GM04504 (cell line): ENCODE data around the gene SPZ1.
"Not testable (repeated sequence)": the region's sequence is repeated elsewhere in the genome, so short reads cannot be mapped to it uniquely, and the experiment has no call there.

Experiments used
- DNase-seq: peaks from one replicate; pipeline ENCODE4 v3.0.0-alpha.2; 2012; ENCODE audit warnings: low read depth

The SPZ1 gene

GRCh38 chr5:80319702-80320101, at the start of gene SPZ1:
TSS of gene SPZ1 (plus strand) at chr5:80320002. CDS start at chr5:80320216, 214 bp downstream.
- no peak for DNase-seq

- not testable (repeated sequence) for DNase-seq
Observed at GRCh38 chr5:80270543-80270942, 49.3 kb upstream of the SPZ1 start.

- no peak for DNase-seq
Observed at GRCh38 chr5:80275347-80275746, 44.5 kb upstream of the SPZ1 start.

GRCh38 chr5:80276186-80276585, 43.6 kb upstream of the SPZ1 start:
- DNase-seq: no peak

- DNase-seq: no peak
Observed at GRCh38 chr5:80277191-80277590, 42.6 kb upstream of the SPZ1 start.

- no peak for DNase-seq
Observed at GRCh38 chr5:80282054-80282453, 37.7 kb upstream of the SPZ1 start.

- no peak for DNase-seq
Observed at GRCh38 chr5:80283360-80283759, 36.4 kb upstream of the SPZ1 start.

- DNase-seq: no peak
Observed at GRCh38 chr5:80284720-80285119, 35.1 kb upstream of the SPZ1 start.

- DNase-seq: no peak
Observed at GRCh38 chr5:80288177-80288576, 31.6 kb upstream of the SPZ1 start.

- no peak for DNase-seq
Observed at GRCh38 chr5:80289320-80289719, 30.5 kb upstream of the SPZ1 start.

- no peak for DNase-seq
Observed at GRCh38 chr5:80291761-80292160, 28.0 kb upstream of the SPZ1 start.

- DNase-seq: no peak
Observed at GRCh38 chr5:80296121-80296520, 23.7 kb upstream of the SPZ1 start.

- DNase-seq: no peak
Observed at GRCh38 chr5:80299601-80300000, 20.2 kb upstream of the SPZ1 start.

- DNase-seq: no peak
Observed at GRCh38 chr5:80300125-80300524, 19.7 kb upstream of the SPZ1 start.

GRCh38 chr5:80300796-80301195, 19.0 kb upstream of the SPZ1 start:
- not testable (repeated sequence) for DNase-seq

- not testable (repeated sequence) for DNase-seq
Observed at GRCh38 chr5:80301342-80301741, 18.5 kb upstream of the SPZ1 start.

GRCh38 chr5:80302636-80303035, 17.2 kb upstream of the SPZ1 start:
- DNase-seq: no peak

- DNase-seq: no peak
Observed at GRCh38 chr5:80308526-80308925, 11.3 kb upstream of the SPZ1 start.

GRCh38 chr5:80309871-80310665, 9.7 kb upstream of the SPZ1 start:
- no peak for DNase-seq

GRCh38 chr5:80315244-80315643, 4.6 kb upstream of the SPZ1 start:
- DNase-seq: no peak

GRCh38 chr5:80318212-80318611, 1.6 kb upstream of the SPZ1 start:
- DNase-seq: peak; percentile 31

GRCh38 chr5:80324912-80325311, 5.1 kb downstream of the SPZ1 start:
- DNase-seq: no peak

GRCh38 chr5:80326468-80326867, 6.7 kb downstream of the SPZ1 start:
- no peak for DNase-seq

GRCh38 chr5:80337379-80337778, 17.6 kb downstream of the SPZ1 start:
- no peak for DNase-seq
